GM18868 (cell line): Measurements from ENCODE around the gene SIPA1L3.

Experiments
- ATAC-seq: cut with Tn5 transposase; IDR thresholded peaks from one replicate; pipeline ENCODE4 v1.9.1; 2021; ENCODE audit warnings: mild to moderate bottlenecking, moderate library complexity; ENCODE audit not compliant: unreplicated experiment

The SIPA1L3 gene

DNA sequence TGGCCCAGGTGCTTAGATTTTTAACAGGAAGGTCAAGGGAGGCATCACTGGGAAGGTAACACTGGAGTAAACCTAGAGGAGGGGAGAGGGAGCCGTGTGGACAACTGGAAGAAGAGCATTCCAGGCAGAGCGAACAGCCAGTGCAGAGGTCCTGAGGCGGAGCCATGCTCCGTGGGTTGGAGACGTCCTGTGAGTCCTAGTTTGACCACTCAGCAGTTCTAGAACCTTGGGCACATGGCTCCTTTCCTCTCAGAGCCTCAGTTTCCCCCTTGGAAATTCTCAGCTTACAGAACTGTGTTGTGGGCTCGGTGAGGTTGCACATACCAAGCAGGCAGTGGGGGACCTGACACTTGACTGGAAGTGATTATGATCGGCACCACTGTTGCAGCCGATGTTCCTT is 186.1 kb downstream of the SIPA1L3 start:
- no peak for ATAC-seq

DNA sequence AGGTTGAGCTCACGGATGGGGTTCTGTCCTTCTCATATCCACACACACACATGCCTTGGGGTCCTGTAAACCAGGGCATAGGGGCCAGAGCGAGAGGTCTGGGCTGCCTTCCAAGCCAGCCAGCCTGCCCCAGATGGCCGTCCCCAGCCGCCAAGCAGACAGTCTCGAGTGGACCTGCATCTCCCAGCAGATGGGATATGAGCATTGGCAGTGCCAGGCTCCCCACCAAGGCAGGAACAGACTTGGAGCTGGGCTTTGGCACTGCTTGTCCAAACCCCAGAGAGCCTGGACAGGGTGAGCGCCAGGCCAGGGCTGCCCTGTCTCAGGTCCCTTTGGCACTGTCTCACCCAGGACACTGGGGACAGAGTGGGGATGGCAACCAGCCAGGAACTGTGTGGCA is 186.6 kb downstream of the SIPA1L3 start:
- ATAC-seq, result no peak

DNA sequence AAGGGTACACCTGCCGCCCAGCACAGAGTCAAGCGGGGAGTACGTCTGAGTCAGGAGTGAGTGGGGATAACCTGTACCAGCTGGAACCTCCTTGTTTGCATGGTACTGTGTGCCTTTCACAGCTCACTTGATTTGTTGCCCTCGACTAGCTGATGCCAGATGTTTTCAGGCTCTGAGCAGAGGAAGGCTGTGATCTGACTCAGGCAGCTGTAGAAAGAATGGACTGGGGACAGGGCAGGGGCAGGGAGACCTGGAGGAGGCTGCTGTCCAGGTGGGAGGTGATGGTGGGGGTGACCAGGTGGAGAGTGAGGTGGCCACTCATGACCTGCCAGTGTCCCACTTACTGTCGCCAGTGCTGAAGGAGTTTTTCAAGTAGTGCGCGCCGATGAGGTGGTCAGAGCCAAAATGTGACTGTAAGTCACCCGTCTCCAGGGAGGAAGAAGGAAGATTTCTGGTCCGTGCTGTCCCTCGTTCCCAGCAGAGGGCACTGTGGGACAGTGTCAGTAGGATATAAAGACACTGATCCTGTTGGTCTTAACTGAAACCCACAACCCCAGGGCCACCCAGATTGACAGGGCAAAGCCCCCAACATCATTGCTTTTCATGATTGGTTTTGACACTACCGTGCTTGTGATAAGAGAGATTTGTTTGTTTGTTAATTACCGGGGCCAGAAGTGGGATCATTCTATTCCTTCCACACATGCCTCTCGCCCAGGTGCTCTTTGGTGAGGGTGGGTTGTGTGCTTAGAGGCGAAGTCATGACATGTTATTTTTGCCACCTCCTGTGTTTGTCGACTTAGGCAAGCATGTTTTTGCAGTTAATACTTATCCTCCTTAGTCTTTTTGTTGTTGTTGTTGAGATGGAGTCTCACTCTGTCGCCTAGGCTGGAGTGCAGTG is 188.7 kb downstream of the SIPA1L3 start:
- no peak for ATAC-seq

DNA sequence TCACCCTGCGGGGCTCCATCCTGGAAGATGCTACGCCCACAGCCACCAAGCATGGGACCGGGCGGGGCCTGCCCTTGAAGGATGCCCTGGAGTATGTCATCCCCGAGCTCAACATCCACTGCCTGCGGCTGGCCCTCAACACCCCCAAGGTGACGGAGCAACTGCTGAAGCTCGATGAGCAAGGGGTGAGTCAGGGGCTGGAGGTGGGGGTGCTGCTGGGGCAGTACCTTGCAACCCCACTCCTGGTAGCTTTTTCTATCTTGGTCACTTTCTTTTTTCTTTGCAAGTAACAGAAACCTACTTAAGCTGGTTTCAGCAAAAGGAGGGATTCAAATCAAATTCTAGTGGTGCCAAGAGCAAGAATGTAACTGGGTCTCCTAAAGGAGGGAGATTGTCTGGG is 193.0 kb downstream of the SIPA1L3 start:
- ATAC-seq, result no peak

DNA sequence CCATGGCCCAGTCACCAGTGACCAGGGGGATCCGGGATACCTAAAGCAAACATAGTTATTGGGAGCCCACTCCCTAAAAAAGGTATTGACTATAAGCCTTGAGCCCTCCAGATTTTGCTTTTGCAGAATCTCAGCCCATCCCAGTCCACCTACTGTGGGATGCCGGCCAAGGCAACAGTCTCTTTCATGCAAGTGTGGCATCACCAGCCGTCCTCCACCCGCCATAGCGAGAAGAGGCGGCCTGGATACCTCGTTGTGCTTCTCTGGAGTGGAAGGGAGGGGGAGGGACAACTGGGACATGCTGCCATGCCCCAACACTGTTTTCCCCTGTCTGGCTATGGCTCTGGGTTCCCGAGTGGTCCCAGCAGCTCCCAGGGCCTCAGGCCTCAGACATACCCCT is 193.6 kb downstream of the SIPA1L3 start:
- ATAC-seq, result no peak

DNA sequence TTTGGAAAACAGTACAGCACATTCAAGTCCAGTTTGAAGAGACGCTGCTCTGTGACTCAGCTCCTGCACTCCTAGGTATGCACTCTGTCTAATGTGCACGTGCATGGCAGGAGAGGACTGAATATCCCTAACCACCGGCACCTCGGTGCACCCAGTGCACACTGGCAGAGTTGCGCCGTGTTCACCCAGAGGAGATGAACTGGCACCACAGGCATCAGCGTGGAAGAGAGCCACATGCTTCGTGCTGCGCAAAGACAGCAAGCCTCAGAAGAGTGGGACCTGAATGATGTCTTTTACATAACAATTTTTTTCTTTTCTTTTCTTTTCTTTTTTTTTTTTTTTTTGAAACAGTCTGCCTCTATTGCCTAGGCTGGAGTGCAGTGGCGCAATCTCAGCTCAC is 194.7 kb downstream of the SIPA1L3 start:
- ATAC-seq, result no peak

DNA sequence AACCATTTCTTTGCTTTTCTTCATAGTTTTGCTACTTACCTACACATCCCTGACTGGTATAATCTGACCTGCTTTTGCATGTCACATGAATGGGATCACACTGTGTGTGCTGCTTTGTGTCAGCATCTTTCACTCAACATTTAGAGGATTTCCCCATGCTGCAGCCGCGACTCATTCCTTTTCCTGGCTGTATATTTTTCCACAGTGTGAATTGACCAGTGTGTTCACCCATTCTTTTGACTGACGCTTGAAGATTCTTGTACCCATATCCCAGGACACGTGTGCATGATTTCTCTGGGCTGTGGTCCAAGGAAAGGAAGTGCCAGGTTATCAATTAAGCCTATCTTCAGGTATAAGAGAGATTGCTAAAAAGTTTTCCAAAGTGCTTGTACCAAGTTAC is 198.6 kb downstream of the SIPA1L3 start:
- ATAC-seq, result no peak

DNA sequence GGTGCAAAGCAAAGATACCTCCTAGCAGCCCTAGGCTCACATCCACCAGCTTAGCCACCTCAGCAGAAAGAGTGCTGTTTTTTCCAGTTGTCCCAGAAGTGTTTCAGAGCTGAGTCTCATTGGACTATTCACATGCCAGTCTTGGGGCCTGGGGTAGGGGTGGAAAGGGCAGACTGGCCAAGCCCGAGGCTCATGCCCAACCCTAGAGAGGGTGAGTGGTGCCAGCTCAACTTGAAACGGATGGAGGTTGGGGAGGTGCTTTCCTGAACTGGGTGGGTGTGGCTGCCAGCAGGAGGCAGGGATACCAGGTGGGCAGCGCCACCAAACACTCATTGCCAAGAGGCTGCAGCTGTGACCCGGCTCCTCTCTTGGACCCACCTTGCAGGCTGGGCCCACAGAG is 200.1 kb downstream of the SIPA1L3 start:
- no peak for ATAC-seq

DNA sequence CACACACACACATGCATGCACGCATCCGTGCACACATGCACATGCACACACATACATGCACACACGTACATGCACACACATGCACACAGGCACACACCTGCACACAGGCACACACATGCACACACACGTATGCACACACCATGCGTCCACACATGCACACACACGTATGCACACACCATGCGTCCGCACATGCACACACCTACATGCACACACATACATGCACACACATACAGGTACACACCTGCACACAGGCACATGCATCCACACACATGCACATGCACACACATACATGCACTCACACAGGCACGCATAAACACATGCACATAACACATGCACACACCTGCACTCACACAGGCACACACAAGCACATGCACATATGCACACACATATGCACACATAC is 204.9 kb downstream of the SIPA1L3 start:
- ATAC-seq, result no peak

DNA sequence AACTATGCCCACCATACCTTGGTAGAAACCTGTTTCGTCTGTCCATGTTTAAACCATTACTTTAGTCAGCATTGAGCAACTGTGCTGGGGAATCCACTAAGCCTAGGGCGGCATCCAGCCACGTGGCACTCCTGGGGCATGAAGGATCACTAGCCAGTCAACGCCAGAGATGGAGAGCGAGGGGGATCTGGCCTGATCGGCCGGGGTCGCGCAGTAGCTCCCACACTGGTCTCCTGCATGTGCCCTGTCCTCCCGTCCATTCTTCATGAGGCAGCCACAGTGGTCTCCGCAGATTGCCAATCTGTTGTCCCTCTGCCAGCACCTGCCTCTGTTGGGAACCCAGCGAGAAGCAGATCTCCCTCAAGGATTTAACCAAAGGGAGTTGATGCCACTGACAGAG is 207.6 kb downstream of the SIPA1L3 start:
- ATAC-seq, result no peak

DNA sequence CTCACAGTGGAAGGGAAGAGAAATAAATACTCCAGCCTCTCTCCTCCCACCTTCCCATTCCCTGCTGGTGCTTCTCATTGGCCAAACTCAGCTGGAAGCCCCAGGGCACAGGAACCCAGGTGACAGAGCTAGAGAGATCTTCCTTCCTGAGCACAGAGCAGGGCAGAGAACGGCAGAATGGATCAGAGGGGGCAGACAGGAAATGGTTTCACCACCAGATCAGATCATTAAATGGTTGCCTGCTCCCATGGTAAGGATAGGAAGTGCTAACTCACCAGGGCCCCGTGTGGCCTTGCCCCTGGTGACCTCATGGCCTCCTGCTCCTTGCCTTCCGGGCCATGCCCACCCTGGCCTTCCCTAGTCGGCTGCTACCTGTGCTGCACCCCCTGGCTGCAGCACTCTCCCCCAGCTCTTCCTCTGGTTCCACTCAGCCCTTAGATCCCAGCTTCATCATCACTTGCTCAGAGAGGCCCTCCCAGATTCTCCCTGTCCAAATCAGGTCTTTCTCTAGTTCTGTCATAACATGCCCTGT is 208.3 kb downstream of the SIPA1L3 start:
- ATAC-seq, result no peak

DNA sequence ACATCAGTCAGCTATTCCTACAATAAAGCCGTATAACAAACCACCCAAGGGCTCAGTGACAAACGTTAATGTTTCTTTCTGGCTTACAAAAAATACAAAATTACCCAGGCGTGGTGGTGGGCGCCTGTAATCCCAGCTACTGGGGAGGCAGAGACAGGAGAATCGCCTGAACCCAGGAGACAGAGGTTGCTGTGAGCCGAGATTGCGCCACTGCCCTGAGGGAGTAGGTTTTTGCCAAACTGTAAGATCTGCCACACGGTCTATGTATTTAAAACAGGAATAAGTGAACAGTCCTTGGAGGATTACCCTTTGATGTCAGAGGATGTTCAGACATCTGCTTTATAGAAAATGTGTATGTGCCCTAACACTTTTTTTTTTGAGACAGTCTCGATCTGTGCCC is 211.2 kb downstream of the SIPA1L3 start:
- ATAC-seq, result no peak

DNA sequence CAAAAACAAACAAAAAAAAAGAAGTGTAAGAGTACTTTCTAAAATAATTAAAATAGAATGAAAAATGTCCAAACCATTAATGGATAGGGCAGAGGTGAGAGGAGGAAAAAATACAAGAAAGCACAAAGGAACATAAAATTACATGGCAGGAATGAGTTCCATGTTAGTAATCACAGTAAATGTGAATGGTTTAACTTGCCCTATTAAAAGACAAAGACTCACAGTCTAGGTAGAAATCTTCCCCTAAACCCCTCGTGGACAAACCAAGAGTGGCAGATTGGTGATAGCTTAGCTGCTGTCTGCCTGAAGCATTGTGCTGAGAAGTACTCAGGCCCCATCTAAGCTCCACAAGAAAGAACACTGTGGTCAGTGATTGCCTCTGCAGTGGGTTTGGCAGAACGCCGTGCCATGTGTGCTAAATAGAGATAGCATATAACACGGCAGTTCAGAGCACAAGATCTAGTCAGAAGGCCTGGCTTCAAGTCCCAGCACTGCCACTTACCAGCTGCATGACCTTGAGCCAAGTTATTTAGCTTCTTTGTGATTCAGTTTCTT is 213.5 kb downstream of the SIPA1L3 start:
- no peak for ATAC-seq

DNA sequence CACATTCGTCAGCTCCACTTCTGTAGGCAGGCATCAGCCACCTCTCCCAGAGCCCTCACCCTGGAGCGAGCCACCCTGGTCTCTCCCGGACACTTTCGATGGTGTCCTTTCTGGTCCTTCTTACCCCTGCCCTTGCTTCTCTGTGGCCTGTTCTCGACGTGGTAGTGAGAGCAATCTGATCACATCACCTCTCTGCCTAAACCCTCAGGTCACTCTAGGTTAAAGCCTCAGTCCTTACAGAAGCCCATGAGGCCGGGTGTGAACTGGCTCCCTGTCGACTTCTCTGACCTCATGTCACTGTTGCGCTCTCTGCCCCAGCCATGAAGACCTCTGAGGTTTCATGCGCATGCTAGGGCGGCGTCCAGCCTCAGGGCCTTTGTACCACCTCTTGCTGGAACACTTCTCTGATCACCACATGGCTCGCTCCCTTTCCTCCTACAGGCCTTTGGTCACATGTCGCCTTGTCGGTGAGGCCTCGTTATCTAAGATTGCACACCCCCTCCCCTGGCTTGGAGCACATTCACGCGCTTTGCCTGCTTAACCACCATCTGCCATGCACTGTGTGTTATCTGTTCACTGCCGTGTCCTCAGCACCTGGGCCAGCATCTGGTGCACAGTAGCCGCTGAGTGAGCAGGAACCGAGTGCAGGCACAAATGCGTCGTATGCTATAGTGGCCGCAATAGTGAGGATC is 215.5 kb downstream of the SIPA1L3 start:
- ATAC-seq, result no peak

DNA sequence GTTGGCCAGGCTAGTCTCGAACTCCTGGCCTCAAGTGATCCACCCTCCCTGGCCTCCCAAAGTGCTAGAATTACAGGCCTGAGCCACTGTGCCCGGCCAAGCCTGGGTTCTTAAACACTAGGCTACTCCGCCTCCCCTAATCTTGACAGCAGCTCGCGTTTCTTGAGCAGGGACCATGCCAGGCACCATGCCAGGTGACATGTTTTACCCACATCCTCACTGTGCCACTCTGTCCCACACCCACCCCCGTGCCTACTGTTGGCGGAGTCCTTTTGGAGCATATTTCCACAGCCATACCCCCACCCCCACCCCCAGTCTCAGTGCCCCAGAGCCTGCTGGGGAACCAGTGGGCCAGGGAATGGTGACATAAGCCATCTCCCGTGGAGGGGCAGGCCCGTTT is 218.2 kb downstream of the SIPA1L3 start:
- ATAC-seq, result no peak

DNA sequence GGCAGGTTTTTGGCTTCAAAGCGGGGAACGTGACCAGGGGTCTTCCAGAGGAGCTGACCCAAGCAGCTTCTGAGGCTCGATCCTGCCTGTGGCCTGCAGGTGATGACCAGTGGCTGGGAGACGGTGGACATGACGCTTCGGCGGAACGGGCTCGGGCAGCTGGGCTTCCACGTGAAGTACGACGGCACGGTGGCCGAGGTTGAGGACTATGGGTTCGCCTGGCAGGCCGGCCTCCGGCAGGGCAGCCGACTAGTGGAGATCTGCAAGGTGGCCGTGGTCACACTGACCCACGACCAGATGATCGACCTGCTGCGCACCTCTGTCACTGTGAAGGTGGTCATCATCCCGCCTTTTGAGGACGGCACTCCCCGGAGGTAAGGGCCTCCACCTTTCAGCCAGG is 223.4 kb downstream of the SIPA1L3 start:
- no peak for ATAC-seq

DNA sequence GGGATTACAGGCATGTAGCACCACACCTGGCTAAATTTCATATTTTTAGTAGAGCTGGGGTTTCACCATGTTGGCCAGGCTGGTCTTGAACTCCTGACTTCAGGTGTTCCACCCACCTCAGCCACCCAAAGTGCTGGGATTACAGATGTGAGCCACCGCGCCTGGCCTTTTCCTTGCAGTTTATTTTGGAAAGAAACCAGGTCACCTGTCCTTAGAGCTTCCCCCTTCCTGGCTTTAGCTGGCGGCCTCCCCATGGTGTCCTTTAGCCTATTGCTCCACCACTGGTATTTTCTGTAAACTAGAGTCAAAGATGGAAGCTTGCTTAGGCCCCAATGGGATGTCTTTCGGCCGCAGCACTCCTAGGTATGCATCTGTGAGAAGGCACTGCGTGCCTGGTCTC is 225.8 kb downstream of the SIPA1L3 start:
- no peak for ATAC-seq

DNA sequence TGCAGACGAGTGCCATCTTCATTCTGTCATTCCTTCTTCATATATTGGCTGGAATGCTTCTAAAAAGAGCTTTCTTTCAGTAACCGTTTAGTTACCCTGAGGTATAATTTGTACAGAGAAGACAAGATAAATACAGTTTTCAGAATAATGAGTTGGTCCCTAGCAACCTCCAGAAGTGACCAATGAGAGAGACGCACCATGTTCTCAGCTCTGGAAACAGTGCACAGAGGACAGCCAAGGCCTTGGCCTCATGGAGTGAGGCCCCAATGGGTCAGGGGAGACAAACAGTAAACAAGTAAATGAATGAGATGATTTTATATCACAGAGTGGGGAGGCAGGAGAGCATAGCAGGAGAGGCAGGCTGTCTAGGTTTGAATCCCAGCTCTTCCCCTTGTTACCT is 226.3 kb downstream of the SIPA1L3 start:
- no peak for ATAC-seq

DNA sequence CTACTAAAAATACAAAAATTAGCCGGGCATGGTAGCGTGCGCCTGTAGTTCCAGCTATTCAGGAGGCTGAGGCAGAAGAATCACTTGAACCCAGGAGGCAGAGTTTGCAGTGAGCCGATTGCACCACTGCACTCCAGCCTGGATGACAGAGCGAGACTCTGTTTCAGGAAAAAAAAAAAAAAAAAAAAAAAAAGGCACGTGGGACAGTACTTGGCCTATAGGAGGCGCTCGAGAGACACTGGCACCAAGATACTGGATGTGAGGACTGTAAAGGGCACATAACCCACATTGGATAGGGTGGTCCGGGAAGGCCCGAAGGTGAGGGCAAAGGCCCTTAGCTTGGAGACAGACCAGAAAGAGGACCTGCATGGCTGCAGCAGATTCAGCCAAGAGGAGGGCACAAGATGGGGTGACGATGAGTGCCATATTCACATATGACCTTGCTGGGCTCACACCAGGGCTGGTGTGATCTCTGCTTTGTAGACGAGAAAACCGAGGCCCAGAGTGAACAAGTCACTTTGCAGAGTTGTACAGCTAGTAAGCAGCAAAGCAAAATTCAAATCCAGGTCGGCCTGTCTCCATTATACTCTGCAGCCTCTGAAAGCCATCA is 227.6 kb downstream of the SIPA1L3 start:
- ATAC-seq, result no peak

DNA sequence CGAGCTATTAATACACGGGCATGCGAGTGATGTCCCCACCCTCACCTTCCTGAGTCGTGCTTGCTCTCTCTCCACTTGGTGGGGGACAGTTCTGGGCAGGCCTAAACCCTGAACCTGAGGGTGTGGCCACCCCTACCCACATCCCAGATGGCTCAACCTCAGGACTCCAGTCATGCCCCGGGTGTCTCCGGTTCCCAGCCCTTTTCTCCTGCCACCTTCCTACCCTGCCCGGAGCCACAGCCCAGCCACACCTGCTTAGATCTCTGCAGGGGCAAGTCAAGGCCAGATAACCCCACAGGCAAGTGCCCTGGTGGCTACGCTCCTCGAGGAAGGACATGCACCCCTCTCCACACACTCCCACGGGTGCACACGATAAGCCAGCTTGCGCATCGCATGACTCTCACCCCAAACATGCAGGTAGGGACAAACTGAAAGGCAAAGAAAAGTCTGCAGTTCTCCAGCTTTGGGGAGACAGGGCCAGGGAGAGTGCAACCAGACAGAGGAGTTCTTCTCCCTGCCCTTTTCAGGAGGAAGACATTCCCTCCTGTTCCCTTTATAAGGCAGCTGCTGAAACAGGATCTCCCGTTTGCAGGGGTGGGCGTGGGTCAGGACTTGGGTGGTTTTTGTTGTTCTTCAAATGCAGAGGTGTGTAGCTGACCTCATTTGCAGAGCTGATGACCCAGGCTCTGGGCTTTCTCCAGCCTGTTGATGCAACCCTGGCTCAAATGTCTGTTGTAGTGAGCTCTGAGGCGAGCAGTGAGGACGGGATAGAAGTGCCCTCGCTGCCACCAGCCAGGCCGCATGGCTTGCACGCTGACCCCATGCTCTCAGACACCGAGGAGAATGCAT is 228.4 kb downstream of the SIPA1L3 start:
- no peak for ATAC-seq

DNA sequence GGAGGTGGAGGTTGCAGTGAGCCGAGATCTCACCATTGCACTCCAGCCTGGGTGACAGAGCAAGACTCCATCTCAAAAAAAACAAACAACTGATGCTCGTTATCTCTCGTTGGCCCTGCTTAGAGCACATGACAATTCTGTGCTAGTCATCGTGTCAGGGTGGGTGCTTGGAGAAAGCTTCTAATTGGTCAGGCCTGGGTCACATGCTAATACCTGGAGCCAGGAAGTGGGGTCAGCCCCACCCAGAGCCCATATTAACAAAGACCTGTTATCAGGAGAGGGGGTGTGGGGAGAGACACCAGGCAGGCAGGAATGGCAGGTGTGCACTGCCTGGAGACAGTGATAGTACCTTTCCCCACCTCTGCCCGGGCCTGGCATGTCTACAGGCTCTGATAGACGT is 232.1 kb downstream of the SIPA1L3 start:
- ATAC-seq, result no peak
